Endodermal cell (in vitro differentiated cells): ENCODE results near the gene LRMDA. TPM values are rescaled to one million over a fixed set of nuclear protein-coding genes. Genes with fewer than 3 reads are reported as not detected.

Source experiments
- DNase-seq: peaks from one replicate; pipeline ENCODE4 v3.0.0-alpha.2; 2017
- H3K27ac ChIP-seq: 2 replicates; pipeline ENCODE4 v1.5.1; 2013; ENCODE audit warnings: mild to moderate bottlenecking, low read depth, low read length, moderate library complexity
- H3K27me3 ChIP-seq: 2 replicates; pipeline ENCODE4 v1.6.1; 2013; ENCODE audit warnings: mild to moderate bottlenecking, low read length, moderate library complexity; ENCODE audit not compliant: insufficient read depth, control insufficient read depth, poor library complexity, severe bottlenecking
- H3K36me3 ChIP-seq: 2 replicates; pipeline ENCODE4 v1.7.0; 2013; ENCODE audit warnings: mild to moderate bottlenecking, low read length, moderate library complexity; ENCODE audit not compliant: control insufficient read depth, insufficient read depth
- H3K4me1 ChIP-seq: one replicate; pipeline ENCODE4 v1.7.0; 2013; ENCODE audit warnings: low read length; ENCODE audit not compliant: control insufficient read depth, insufficient read depth
- H3K4me3 ChIP-seq: 2 replicates; pipeline ENCODE4 v1.5.1; 2013; ENCODE audit warnings: mild to moderate bottlenecking, low read length, moderate library complexity
- H3K9ac ChIP-seq: 2 replicates; pipeline ENCODE4 v1.6.1; 2013; ENCODE audit warnings: mild to moderate bottlenecking, low read length, moderate library complexity; ENCODE audit not compliant: poor library complexity, severe bottlenecking; ENCODE audit errors: extremely low read depth
- H3K9me3 ChIP-seq: 2 replicates; pipeline ENCODE4 v1.6.1; 2013; ENCODE audit warnings: mild to moderate bottlenecking, low read length, moderate library complexity; ENCODE audit not compliant: control insufficient read depth
- H3K27ac Mint-ChIP-seq: 2 replicates; pipeline ENCODE4 v1.8.0; 2020; ENCODE audit warnings: mixed read lengths
- H3K27me3 Mint-ChIP-seq: 2 replicates; pipeline ENCODE4 v1.8.0; 2021; ENCODE audit warnings: mild to moderate bottlenecking, mixed read lengths; ENCODE audit not compliant: insufficient read depth
- H3K36me3 Mint-ChIP-seq: 2 replicates; pipeline ENCODE4 v1.8.0; 2020; ENCODE audit warnings: low read depth, mixed read lengths
- H3K4me1 Mint-ChIP-seq: 2 replicates; pipeline ENCODE4 v1.8.0; 2020; ENCODE audit warnings: mixed read lengths
- H3K4me3 Mint-ChIP-seq: 2 replicates; pipeline ENCODE4 v1.8.0; 2020; ENCODE audit warnings: mild to moderate bottlenecking, moderate library complexity, mixed read lengths
- H3K9me3 Mint-ChIP-seq: 2 replicates; pipeline ENCODE4 v1.8.0; 2020; ENCODE audit warnings: mild to moderate bottlenecking, mixed read lengths
- WGBS, 2 experiments: methylation state at CpG; one replicate each; pipeline versions ENCODE4 v1.1.5 to v1.1.7; 2013; ENCODE audit warnings: missing lambda C conversion rate in 2 of 2, mixed read lengths in 1 of 2; ENCODE audit not compliant: insufficient coverage in 1 of 2, insufficient read length in 1 of 2; 5-methylcytosine and 5-hydroxymethylcytosine counted together
- total RNA-seq, 2 donors: library from RNA; stranded (reverse); fragmentation: NEBNext Ultra II Directional in 1 of 2; extraction: Animal tissue kit (Norgen Biotek cat#: 25700) in 1 of 2; gene quantifications; 2 replicates in 1 of 2; 3 replicates in 1 of 2; pipeline ENCODE4 v1.2.1, GENCODE V29; 2021
- TF ChIP-seq, protein P1 (sequence below): fragments of 200-600 bp; sonication (generic); conservative IDR thresholded peaks from 2 replicates; pipeline ENCODE4 v1.5.0; 2021; ENCODE audit warnings: antibody characterized with exemption, mild to moderate bottlenecking

The LRMDA gene
- total RNA-seq, 2 donors from 2014 or later, result 1.7 to 5.1 TPM

DNA sequence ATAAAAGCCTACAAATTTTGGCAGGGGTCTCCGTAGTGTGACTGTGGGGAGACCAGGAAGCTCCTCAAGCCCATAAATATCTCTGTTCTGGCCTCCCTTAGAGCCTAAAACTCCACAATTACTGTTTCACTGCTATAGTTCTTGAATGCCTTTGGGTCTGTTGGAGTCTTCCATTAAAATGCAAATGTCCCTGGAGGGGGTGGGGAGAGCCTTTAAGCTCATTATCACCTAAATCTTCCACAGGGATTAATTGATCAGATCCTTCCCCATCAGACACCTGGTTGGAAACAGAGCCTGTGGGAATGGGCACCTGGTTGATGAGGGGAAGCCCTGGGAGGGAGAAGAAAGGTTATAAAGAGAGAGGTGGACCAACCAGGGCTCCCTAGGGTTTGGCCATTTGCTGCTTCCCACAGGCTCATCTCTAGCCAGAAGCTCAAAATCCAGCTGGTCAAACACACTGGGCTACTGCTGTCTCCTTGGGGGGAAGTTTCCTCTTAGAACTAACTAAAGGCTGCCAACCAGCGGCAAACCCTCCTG lies 718.2 kb downstream of the LRMDA start:
- peak overlapping the region; percentile 9 for H3K4me3 Mint-ChIP-seq
- WGBS, 2 experiments, result 50 to 64% methylated on average over 1 to 2 of the region's 2 CpGs
- peaks cover 2% of the 10 kb centered on the region for H3K27me3 Mint-ChIP-seq
- peak; percentile 69 for DNase-seq
- peaks cover 10% of the 10 kb centered on the region for H3K36me3 Mint-ChIP-seq
- peak overlapping the region; percentile 93 for H3K27ac Mint-ChIP-seq
- peaks cover 24% of the 10 kb centered on the region for H3K4me1 Mint-ChIP-seq
- Histone ChIP-seq H3K36me3 (no peaks in the 10 kb centered on the region), H3K4me3 (peak overlapping the region; percentile 32), H3K9me3 (peaks cover 42% of the 10 kb centered on the region), H3K4me1 (peaks cover 9% of the 10 kb centered on the region), H3K9ac (no peak overlapping the region), H3K27me3 (no peaks in the 10 kb centered on the region), H3K27ac (peak overlapping the region; percentile 97)
- TF ChIP-seq, protein P1, sequence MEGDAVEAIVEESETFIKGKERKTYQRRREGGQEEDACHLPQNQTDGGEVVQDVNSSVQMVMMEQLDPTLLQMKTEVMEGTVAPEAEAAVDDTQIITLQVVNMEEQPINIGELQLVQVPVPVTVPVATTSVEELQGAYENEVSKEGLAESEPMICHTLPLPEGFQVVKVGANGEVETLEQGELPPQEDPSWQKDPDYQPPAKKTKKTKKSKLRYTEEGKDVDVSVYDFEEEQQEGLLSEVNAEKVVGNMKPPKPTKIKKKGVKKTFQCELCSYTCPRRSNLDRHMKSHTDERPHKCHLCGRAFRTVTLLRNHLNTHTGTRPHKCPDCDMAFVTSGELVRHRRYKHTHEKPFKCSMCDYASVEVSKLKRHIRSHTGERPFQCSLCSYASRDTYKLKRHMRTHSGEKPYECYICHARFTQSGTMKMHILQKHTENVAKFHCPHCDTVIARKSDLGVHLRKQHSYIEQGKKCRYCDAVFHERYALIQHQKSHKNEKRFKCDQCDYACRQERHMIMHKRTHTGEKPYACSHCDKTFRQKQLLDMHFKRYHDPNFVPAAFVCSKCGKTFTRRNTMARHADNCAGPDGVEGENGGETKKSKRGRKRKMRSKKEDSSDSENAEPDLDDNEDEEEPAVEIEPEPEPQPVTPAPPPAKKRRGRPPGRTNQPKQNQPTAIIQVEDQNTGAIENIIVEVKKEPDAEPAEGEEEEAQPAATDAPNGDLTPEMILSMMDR, result no peak
- H3K9me3 Mint-ChIP-seq, result peaks cover 66% of the 10 kb centered on the region

DNA sequence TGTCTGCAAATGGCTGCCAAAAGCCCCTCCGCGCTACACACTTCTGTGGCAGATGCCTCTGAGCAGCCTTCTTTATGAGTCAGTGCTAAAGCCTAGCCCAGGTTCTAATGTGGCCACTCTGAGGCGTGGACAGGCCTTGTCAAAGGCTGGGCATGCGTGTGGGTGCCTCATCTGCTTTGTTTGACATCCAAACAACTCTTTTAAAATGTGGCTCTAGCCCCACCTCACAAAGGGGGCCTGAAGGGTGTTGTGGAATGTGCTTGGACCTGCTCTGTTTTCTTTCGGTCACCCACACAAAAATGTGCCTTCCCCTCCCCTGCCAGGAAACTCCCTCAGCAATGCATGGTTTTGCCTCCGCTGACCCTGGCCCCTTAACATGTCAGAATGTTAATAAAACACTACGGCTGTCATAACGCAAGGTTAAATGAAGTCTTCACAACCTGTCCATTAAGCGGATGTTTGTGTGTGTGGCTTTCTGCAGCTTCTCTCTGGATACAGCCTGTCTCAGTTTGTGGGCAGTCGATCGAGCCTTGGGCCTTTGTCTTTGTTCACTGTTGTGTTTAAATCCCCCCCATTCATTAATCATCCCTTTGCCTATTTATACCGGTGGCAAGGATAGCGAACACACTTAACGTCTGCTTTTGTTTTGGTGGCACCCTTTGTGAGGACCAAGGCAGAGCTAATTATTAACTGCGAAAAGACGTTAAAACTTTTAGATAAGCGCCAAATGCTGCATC lies 718.9 kb downstream of the LRMDA start:
- peak overlapping the region; percentile 93 for H3K27ac Mint-ChIP-seq
- Histone ChIP-seq H3K4me3 (peak overlapping the region; percentile 32), H3K36me3 (no peaks in the 10 kb centered on the region), H3K9ac (peak overlapping the region; percentile 1), H3K27me3 (no peaks in the 10 kb centered on the region), H3K27ac (peak overlapping the region; percentile 97), H3K4me1 (peaks cover 9% of the 10 kb centered on the region), H3K9me3 (peaks cover 42% of the 10 kb centered on the region)
- peak; percentile 68 for DNase-seq
- TF ChIP-seq, protein P1, result no peak
- WGBS, 2 experiments, result 53 to 76% methylated on average over 10 to 17 of the region's 17 CpGs
- H3K36me3 Mint-ChIP-seq, result peaks cover 10% of the 10 kb centered on the region
- H3K27me3 Mint-ChIP-seq, result peaks cover under 1% of the 10 kb centered on the region
- H3K4me3 Mint-ChIP-seq, result no peak overlapping the region
- H3K4me1 Mint-ChIP-seq, result peaks cover 24% of the 10 kb centered on the region
- H3K9me3 Mint-ChIP-seq, result peaks cover 64% of the 10 kb centered on the region

DNA sequence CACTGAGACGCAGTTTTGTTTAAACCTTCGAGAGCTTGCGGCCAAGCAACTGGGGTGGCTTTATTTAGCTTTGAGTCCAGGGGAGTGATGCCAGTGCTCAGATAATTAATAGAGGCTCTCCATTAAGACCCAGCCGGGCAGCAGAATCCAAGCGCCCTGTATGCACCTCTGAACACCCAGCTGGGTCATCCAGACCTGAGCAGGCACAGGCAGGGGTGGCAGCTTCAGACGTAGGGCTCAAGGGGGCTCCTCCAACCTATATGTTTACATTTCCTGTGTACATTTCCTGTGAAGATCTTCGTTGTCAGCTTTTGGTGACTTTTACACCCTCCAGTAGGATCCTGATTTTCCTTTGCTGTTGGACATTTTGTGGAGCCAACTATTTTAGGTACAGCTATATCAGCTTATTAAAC lies 719.5 kb downstream of the LRMDA start:
- Mint-ChIP-seq H3K4me3 (no peak overlapping the region), H3K9me3 (peaks cover 59% of the 10 kb centered on the region), H3K27me3 (no peaks in the 10 kb centered on the region), H3K27ac (peak overlapping the region; percentile 93), H3K36me3 (peaks cover 10% of the 10 kb centered on the region), H3K4me1 (peaks cover 26% of the 10 kb centered on the region)
- TF ChIP-seq, protein P1, result no peak
- H3K27ac ChIP-seq, result peak overlapping the region; percentile 97
- 67 to 80% methylated on average over 4 to 7 of the region's 7 CpGs for WGBS, 2 experiments
- H3K36me3 ChIP-seq, result no peaks in the 10 kb centered on the region
- peak; percentile 48 for DNase-seq
- no peak overlapping the region for H3K9ac ChIP-seq
- H3K4me1 ChIP-seq, result peaks cover 9% of the 10 kb centered on the region
- peaks cover 42% of the 10 kb centered on the region for H3K9me3 ChIP-seq
- H3K27me3 ChIP-seq, result no peaks in the 10 kb centered on the region
- no peak overlapping the region for H3K4me3 ChIP-seq
